Right lobe of liver (tissue), 4 donors: ENCODE data around the gene ADGRF3.
"Not testable (repeated sequence)": the region's sequence is repeated elsewhere in the genome, so short reads cannot be mapped to it uniquely, and the experiment has no call there.

Source experiments
- POLR2A ChIP-seq: fragments of 450-650 bp; IDR thresholded peaks from one replicate; pipeline ENCODE4 v1.6.1; 2017; ENCODE audit warnings: antibody characterized with exemption, mild to moderate bottlenecking
- TF ChIP-seq, protein P1 (sequence below), 4 donors: fragments of 200-600 bp in 3 of 4; fragments of 450-650 bp in 1 of 4; IDR thresholded peaks; one replicate each; pipeline versions ENCODE4 v1.5.1 to v1.8.0; 2016 to 2022; ENCODE audit warnings: antibody characterized with exemption in 4 of 4, mild to moderate bottlenecking in 2 of 4
- donor health status: DM: no; HTN: no; CAD: no.
- donor health status: DM: no; HTN: no; CAD: no.
- donor health status: DM: no; HTN: yes; CAD: no.

DNA sequence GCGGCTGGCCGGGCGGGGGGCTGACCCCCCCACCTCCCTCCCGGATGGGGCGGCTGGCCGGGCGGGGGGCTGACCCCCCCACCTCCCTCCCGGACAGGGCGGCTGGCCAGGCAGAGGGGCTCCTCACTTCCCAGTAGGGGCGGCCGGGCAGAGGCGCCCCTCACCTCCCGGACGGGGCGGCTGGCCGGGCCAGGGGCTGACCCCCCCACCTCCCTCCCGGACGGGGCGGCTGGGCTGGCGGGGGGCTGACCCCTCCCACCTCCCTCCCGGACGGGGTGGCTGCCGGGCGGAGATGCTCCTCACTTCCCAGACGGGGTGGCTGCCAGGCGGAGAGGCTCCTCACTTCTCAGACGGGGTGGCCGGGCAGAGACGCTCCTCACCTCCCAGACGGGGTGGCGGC is 24.3 kb upstream of the ADGRF3 start:
- TF ChIP-seq, protein P1, sequence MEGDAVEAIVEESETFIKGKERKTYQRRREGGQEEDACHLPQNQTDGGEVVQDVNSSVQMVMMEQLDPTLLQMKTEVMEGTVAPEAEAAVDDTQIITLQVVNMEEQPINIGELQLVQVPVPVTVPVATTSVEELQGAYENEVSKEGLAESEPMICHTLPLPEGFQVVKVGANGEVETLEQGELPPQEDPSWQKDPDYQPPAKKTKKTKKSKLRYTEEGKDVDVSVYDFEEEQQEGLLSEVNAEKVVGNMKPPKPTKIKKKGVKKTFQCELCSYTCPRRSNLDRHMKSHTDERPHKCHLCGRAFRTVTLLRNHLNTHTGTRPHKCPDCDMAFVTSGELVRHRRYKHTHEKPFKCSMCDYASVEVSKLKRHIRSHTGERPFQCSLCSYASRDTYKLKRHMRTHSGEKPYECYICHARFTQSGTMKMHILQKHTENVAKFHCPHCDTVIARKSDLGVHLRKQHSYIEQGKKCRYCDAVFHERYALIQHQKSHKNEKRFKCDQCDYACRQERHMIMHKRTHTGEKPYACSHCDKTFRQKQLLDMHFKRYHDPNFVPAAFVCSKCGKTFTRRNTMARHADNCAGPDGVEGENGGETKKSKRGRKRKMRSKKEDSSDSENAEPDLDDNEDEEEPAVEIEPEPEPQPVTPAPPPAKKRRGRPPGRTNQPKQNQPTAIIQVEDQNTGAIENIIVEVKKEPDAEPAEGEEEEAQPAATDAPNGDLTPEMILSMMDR (IDR thresholded peaks at IDR 0.05) = not testable (repeated sequence)
- TF ChIP-seq POLR2A = not testable (repeated sequence)
